Hematopoietic multipotent progenitor cell treated with erythropoietin and hydrocortisone succinate and interleukin-3 and kit ligand, for 8 days (in vitro differentiated cells): Measurements from ENCODE around the gene ARFIP1.
"Not testable (repeated sequence)": the region's sequence is repeated elsewhere in the genome, so short reads cannot be mapped to it uniquely, and the experiment has no call there.

Experiments
- DNase-seq: peaks from one replicate; pipeline ENCODE4 v3.0.0-alpha.2; 2015

ARFIP1 gene

DNA sequence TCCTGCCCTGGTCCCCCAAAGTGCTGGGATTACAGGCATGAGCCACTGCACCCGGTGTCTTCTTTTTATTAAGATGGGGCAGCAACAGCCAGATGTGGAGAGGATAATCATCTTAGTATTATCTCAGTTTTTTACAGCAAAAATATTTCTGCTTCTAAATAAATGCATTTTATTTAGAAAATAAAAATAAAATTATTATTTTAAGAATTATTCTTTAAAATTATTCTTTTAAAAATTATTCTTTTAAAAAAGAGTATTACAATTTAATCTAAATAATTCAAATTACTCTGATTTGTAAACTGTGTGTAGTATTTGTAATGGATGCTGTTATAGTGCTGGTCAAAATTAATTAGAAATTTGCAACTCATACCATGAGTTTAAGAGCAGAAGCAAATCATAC, 67.6 kb downstream of the ARFIP1 start:
- DNase-seq, result no peak

DNA sequence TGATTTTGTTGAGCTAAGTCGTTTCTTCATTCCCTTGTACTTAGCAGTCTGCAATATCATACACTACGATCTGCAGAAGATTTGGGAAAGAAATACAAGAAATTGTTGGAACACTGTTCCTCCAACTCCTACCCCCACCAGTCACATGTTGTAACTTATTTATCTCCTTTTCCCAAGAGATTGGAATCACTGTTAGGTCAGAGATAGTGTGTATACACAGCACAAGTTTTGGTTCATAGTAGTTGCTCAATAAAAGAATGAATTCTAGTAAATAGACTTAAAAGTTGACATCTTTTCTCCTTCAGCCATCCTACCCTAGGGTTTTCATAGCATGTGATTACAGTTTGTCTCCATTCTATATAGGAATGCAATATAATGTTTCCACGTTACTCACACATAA, 68.8 kb downstream of the ARFIP1 start:
- DNase-seq, result no peak

DNA sequence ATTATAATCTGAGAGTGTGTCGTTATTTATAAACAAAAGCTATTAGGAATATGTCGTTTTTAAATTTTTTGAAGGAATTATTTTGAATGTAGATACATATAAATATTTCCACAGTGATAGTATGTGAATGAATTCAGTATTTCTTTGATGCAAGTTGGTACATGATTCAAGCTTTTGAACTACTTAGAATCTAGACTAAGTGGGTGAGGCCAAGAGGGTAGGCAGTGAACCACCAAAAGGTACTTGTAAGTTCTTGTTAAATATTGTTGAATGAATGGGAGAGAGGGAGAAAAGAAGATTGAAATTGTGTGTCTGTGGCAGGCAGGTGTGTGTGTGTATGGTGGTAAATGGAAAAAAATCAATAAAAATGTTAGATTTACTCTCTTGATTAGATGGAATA, 69.6 kb downstream of the ARFIP1 start:
- no peak for DNase-seq

DNA sequence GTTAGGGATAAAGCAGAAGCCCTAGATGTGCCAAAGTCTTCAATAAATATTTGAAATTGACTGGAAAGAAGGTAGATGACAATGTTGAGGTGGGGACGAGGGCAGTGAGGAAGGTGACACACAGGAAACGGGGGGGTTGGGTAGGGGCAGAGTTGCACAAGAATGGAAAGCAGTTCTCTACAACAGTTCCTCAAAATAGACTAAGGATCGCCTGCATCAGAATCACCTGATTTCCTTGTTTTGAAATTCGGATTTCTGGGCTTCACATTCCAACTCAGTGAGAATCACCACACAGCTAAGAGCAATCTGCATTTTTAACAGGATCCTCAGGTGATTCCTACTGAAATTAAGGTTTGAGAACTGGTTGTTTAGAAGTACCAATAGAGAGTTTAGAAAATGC, 70.6 kb downstream of the ARFIP1 start:
- DNase-seq, result peak; percentile 20

DNA sequence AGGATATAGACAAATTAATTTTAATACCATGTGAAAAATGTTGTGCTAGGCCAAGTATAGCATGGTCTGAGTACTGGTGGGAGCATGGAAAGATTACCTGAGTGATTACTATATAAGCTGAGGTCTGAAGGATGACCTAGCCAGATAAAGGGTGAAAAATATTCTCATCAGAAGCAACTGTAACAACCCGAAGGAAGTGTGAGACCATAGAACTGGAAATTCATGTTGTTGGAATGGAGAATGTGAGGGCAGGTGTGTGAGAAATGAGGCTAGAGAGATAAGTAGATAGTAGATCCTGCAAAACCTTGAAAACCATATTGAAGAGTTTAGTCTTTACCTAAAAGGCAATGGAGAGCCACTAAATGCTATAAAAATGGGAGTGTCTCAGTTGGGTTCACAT, 71.5 kb downstream of the ARFIP1 start:
- no peak for DNase-seq

DNA sequence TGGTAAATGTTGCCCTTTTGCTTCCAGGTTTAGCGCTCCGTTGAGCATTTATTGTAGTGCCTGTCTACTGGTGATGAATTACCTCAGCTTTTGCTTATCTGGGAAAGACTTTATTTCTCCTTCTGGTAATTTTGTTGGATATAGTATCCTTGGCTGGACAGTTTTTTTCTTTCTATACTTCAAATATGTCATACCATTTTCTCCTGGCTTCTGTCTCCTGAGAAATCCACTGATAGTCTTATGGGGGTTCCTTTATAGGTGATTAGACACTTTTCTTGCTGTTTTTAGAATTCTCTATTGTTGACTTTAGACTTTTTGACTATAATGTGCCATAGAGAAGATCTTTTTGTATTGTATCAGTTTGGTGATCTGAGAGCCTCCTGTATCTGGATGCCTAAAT, 73.5 kb downstream of the ARFIP1 start:
- DNase-seq, result no peak

DNA sequence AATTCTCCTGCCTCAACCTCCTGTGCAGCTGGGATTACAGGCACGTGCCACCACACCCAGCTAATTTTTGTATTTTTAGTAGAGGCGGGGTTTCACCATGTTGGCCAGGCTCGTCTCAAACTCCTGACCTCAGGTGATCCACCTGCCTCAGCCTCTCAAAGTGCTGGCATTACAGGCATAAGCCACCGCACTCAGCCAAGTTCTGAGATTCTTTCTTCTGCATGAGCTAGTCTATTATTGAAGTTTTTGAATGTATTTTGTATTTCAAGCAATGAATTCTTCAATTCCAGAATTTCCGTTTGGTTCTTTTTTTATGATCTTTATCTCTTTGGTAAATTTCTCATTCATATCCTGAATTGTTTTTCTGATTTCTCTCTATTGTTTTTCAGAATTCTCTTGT, 74.3 kb downstream of the ARFIP1 start:
- not testable (repeated sequence) for DNase-seq

DNA sequence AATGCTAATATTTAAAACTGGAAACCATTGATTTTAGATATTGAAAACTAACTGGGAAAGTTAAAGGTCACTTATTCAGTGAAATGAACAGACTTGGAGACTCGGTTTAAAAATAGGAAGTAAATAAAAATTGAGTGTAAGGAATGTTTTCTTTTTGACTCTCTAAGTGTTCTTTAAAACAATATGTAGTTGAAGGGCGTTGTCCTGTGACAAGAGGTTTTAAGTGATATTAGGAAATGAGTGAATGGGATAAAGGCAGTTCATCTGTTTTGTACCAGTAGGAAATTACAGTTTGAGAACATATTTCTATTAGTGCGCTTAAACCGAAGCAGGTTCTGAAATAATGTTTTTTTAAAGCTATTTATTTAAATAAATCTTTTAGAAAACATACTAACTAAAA, 77.2 kb downstream of the ARFIP1 start:
- no peak for DNase-seq

DNA sequence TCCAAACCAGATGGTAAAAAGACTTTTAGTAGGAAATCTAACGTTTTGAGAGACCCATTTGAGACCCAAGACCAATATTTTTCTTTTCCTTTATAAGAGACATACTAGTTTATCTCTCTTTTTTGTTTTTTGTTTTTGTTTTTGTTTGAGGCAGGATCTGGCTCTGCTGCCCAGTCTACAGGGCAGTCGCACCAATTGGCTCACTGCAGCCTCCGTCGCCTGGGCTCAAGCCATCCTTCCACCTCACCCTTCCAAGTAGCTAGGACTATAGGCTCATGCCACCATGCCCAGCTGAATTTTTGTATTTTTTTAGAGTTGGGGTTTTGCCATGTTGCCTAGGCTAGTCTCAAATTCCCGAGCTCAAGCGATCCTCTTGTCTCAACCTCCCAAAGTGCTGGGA, 79.2 kb downstream of the ARFIP1 start:
- no peak for DNase-seq

DNA sequence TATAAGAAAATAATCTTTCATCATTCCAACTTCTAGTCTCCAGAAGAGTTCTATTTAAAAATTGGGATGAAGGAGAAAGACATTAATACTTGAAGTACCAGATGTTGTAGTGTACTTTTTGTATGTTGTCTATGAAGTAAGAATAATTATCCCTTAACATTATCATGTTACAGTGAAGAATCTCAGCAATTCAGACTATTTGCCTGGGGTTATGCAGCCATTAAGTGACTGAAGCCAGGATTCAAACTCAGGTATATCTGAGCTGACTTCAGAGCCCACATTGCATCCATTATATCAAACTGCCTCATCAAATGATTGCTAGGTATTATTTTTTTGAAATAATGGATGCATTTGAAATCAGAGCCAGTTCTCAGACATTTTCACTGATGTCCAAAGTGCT, 80.3 kb downstream of the ARFIP1 start:
- no peak for DNase-seq

DNA sequence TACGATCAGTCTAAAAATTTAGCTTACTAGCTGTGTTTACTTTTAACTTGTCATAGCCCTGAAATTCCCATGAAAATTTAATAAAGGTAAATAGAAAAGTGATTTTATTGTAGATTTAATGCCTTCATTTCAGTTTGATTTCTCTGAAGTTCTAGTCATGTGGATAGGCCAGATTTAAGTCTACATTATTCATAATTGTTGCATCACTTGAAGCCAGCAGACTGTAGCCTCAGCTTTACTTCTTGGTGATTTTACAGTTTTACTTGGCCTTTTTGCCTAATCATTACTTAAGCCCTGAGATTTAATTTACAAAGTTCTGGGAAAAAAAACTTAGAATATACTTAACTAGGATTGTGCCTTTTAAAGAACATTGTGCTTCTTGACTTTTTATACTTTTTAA, 82.9 kb downstream of the ARFIP1 start:
- no peak for DNase-seq

DNA sequence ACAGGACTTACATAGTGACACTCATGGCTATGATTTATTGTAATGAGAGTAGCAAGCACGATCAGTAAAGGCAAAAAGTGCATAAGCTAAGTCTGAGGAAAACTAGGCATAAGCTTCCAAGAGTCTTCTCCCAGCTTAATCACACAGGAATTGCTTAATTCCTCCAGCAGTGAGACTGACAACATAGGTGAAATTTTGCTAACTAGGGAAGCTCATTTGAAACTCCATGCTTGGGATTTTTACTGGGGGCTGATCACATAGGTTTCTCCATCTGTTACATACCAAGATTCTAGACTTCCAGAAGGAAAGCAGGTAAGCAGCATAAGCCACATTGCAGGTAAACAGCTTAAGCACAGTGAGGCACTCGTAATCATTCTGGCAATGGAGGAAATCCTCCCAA, 84.6 kb downstream of the ARFIP1 start:
- no peak for DNase-seq

DNA sequence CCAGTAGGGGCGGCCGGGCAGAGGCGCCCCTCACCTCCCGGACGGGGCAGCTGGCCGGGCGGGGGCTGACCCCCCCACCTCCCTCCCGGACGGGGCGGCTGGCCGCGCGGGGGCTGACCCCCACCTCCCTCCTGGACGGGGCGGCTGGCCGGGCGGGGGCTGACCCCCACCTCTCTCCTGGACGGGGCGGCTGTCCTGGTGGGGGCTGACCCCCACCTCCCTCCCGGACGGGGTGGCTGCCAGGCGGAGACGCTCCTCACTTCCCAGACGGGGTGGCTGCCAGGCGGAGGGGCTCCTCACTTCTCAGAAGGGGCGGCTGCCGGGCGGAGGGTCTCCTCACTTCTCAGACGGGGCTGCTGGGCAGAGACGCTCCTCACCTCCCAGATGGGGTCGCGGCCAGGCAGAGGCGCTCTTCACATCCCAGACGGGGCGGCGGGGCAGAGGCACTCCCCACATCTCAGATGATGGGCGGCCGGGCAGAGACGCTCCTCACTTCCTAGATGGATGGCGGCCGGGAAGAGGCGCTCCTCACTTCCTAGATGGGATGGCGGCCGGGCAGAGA, 86.8 kb downstream of the ARFIP1 start:
- not testable (repeated sequence) for DNase-seq

DNA sequence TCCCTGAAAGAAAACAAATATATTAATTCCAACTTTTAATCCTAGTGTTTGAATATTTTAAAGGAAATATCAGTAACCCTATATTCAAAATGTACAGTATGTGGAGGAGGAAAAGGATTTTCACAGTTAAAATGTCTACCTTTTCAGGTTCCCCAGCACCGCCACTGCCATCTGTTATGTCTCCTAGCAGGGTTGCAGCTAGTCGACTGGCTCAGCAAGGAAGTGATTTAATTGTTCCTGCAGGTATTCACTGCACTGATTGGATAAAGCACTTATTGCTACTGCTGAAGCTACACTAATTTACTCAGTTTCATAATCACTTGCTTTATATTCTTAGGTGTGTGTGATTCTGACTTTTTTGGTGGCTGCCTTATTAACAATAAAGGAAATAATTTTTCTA, 90.9 kb downstream of the ARFIP1 start:
- DNase-seq, result no peak

DNA sequence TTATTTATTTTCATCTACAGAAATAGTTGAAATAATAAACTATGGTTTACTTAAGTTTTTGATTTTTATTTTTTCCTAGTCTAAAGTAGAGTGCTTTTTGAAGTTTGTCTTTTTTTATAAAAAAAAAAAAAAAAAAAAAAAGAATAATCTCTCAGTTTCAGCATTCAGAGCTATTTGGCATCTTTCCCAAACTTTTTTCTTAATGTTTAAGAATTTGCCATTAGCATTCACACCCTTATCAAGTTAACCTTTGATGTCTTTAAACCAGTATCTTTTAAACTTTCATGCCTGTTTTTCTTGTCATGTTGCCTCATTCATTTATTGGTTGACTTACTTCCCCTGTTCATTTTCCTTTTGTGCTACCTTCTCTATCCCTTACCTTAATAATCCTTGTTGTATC, 95.5 kb downstream of the ARFIP1 start:
- peak; percentile 68 for DNase-seq

DNA sequence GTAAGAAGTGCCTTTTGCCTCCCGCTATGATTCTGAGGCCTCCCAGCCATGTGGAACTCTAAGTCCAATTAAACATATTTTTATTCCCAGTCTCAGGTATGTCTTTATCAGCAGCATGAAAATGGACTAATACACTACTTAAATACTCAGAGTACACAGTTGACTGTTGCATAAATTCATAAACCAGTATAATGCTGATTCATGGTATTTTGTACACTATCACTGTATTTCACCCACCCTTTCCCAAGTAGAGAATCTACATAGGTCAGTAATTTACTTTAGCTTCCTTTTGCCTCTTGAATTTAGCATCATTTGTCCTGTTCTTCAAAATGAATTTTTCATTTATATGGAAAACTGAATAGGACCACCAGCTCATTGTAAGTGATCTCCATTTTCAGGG, 98.1 kb downstream of the ARFIP1 start:
- DNase-seq, result no peak

DNA sequence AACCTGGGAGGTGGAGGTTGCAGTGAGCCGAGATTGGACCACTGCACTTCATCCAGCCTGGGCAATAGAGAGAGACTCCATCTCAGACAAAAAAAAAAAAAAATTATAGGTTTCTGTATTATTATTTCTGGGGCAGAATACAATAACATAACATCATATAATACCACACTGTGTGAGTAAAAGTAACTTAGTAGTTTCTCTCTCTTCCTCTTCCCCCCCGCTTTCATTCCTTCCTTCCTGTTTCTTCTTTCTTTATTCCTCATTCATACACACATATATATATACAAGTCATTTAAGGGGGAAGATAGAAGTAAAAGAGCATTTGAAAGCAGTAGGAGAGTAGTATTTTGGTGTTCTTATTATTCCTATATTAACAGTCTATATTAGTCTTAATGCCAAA, 100.5 kb downstream of the ARFIP1 start:
- DNase-seq, result no peak

DNA sequence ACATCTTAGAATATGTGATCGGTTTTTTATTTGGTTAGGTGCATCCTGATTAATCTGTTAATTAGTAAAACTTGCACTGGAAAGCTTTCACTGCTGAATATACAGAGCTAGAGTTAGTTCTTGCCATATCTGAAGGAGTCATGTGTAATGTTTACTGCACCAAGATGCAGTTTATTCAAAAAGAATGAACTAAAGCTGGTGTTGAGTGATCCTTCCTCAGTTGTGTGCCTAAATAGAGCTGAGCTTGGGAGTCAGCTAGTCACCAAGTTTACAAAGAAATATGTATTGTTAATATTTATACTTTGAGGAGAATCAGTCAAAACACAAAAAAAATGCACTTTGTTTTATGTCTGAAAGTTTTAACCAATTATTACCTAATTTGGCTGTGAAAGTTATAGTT, 102.2 kb downstream of the ARFIP1 start:
- no peak for DNase-seq

DNA sequence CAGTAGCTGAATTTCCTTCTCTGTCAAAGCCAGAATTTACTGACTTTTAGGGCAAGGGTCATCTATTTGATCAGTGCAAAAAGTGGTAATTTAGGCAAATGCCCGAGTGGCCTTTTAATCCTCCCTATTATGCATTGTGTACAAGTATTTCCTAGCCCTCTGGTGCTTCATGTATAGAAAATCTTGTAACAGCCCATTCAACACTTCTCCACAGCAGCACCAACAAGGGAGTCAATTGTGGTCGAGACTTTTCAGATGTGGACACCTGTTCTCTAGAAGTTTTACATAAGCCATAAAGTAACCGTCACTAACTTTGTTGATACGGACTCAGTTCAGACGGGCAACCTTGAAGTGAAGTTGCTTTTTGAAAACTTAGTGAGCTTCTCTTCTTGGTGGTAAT, 105.4 kb downstream of the ARFIP1 start:
- no peak for DNase-seq

DNA sequence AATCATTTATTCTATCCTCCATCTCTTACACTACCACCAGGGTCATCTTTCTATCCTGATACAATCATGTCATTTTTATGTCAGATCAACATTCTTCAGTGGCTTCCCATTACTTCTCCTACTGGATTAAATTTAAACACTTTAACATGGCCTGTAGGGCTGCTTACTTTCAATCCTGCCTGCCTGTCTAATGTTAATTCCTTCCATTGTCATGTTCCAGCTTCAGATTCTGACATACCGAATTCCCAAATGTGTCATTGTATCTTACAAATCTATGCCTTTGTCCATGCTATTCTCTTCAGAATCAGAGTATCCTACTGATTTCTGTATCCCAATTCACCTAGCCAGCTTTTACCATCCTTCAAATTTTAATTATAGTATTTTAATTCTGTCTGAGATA, 106.4 kb downstream of the ARFIP1 start:
- DNase-seq, result no peak

DNA sequence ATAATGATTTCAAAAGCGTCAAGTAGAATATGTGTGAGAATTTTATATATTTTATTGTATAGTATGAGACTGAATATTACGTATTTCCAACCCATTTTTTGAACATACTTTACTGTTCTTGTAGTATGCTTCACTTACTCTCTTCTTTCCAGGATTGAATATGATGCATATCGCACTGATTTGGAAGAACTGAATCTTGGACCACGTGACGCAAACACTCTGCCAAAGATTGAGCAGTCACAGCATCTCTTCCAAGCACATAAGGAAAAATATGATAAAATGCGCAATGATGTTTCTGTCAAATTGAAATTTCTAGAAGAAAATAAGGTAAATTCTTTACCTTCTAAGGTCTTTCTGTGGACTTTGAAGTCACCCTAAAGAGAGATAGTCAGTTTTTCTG, 108.2 kb downstream of the ARFIP1 start:
- DNase-seq, result no peak

DNA sequence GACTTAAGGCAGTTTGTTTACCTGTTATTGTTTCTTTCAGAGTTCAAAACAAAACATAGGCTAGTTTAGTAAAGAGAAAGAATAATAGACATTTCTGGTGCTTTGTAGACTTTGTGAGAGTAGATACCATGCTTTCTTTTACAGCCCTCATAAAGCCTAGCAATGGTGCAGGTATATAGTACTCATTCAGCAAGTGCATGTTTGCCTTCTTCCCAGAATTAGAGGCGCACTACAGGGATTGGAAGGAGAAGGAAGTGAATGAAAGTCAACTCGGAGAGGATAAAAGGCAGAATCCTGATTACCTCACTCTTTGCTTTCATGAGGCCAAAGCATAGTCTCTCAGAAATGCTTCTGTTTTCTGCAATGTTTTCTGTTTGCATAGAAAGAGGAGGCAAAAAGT, 113.2 kb downstream of the ARFIP1 start:
- DNase-seq, result no peak

DNA sequence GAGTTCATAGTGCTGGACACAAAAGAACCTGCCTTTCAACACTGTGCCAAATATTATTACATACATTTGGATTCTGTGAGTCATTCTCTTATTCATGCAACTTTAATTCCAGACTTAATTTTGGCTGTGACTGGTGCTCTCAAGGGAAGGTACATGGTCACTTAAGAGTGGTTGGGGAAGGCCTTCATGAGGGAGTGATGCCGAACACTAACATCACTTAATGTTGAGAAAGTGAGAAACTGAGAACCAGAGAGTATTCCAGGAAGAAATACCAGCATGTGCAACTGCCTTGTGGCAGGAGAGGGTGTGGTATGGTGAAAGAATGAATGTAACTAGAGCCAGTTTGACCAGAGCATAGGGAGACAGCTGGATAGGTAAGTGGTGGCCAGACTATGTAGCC, 114.9 kb downstream of the ARFIP1 start:
- DNase-seq, result no peak

DNA sequence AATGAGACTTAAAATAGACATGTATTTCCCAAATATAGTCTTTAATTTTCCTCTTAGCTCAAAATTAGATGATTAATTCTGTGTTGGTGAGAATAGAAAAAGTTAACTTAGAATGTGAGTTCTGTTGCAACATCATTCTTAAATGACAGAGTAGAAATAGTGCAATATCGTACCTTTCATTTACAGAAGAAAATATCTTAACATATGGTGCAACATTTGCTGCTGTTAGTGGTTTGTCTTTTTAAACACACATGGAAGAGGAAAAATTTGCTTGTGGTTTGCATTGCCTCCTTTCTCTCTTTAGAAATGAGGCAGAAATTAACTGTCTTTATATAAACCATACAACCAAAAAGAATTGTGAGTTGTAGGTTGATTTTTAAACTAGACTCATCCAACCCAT, 117.1 kb downstream of the ARFIP1 start:
- no peak for DNase-seq

DNA sequence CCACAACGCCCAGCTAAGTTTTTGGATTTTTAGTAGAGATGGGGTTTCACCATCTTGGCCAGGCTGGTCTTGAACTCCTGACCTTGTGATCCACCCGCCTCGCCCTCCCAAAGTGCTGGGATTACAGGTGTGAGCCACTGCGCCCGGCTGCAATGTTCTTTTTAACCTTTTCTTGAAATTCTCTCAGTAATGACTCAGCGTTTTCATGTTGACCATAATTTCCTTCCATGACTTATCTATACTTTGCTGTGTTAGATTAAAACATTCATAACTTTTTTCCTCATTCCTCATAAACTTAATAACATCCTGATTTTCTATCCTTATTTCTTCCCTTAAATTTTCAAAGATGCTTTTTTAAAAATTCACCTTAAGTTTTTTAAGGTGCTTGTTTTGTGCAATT, 118.4 kb downstream of the ARFIP1 start:
- DNase-seq, result not testable (repeated sequence)

DNA sequence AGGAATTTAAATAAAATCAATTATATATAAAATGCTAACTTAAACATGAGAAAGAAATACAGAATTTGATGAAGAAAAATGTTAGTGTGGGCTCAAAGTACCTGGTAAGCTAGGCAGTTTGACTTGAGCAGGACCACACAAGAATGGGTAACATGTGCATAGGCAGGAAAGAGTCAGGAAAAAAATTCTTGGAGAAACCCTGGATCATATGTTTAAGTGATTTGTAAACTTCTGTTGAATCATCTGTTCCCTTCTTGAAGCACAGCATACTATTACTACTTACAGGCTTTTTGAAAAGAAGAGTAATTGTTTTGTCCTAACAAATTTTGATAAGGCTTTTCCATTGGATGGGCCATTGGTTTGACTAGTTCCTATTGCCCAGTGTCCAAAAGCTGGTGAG, 118.9 kb downstream of the ARFIP1 start:
- DNase-seq, result no peak
